Progenitor cell of endocrine pancreas (in vitro differentiated cells): ENCODE measurements around the gene IL2RA. TPM values are rescaled to one million over a fixed set of nuclear protein-coding genes. Genes with fewer than 3 reads are reported as not detected.

Experiments used
- DNase-seq: peaks from one replicate; pipeline ENCODE4 v3.0.0; 2021; ENCODE audit warnings: low spot score; ENCODE audit not compliant: unreplicated experiment
- H3K27ac Mint-ChIP-seq: 2 replicates; pipeline ENCODE4 v1.8.0; 2021; ENCODE audit warnings: mild to moderate bottlenecking, moderate library complexity, mixed read lengths
- H3K27me3 Mint-ChIP-seq: 2 replicates; pipeline ENCODE4 v1.8.0; 2021; ENCODE audit warnings: mixed read lengths
- H3K36me3 Mint-ChIP-seq: 2 replicates; pipeline ENCODE4 v1.8.0; 2022; ENCODE audit warnings: mixed read lengths; ENCODE audit not compliant: insufficient read depth
- H3K4me1 Mint-ChIP-seq: 2 replicates; pipeline ENCODE4 v1.8.0; 2021; ENCODE audit warnings: low read depth, mixed read lengths
- H3K4me3 Mint-ChIP-seq: 2 replicates; pipeline ENCODE4 v1.8.0; 2021; ENCODE audit warnings: low read depth, mild to moderate bottlenecking, moderate library complexity, mixed read lengths
- H3K9me3 Mint-ChIP-seq: 2 replicates; pipeline ENCODE4 v1.8.0; 2021; ENCODE audit warnings: low read depth, mixed read lengths
- CTCF ChIP-seq: fragments of 200-600 bp; sonication (generic); IDR thresholded peaks from one replicate; pipeline ENCODE4 v1.5.0; 2021; ENCODE audit warnings: antibody characterized with exemption, mild to moderate bottlenecking; ENCODE audit not compliant: unreplicated experiment
- total RNA-seq: library from RNA; stranded (reverse); gene quantifications from 2 replicates; pipeline ENCODE4 v1.2.1, GENCODE V29; 2021

IL2RA gene
- total RNA-seq, 1 donor from 2014 or later = not detected

DNA sequence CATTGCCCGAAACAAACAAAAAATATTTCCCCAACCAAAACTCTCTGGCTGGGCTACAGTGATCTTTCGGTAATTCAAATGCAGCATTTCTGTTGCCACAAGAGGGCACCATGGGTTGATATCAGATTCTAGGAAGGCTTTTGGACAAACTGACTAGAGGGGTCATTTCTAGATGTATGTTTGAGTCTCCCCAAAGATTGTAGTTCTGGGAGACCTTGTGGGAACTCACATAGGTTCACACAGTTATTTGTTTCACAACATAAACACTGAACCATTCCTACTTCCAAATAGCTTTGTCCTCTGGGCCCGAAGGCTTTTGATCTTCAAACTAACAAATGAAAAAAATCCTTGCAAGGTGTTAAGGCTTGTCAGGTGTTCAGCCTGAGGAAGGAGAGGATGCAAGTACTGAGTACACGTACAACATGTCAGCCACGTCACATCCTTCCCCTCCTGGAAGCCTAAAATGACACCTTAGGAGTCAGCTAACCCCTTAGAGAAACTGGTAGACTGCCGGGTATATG is 47.9 kb downstream of the IL2RA start:
- no peak for DNase-seq
- Mint-ChIP-seq H3K27ac (no peak overlapping the region), H3K27me3 (peaks cover 3% of the 10 kb centered on the region), H3K4me1 (peaks cover 2% of the 10 kb centered on the region), H3K9me3 (peaks cover 7% of the 10 kb centered on the region), H3K36me3 (no peaks in the 10 kb centered on the region), H3K4me3 (no peak overlapping the region)
- TF ChIP-seq CTCF = peak; percentile 67

GRCh38 chr10:6013413-6014192 is 48.6 kb downstream of the IL2RA start:
- Mint-ChIP-seq H3K9me3 (no peaks in the 10 kb centered on the region), H3K4me1 (peaks cover 2% of the 10 kb centered on the region), H3K27me3 (peaks cover 3% of the 10 kb centered on the region), H3K36me3 (peaks cover 2% of the 10 kb centered on the region), H3K27ac (no peak overlapping the region), H3K4me3 (no peak overlapping the region)
- DNase-seq = no peak
- no peak for TF ChIP-seq CTCF

DNA sequence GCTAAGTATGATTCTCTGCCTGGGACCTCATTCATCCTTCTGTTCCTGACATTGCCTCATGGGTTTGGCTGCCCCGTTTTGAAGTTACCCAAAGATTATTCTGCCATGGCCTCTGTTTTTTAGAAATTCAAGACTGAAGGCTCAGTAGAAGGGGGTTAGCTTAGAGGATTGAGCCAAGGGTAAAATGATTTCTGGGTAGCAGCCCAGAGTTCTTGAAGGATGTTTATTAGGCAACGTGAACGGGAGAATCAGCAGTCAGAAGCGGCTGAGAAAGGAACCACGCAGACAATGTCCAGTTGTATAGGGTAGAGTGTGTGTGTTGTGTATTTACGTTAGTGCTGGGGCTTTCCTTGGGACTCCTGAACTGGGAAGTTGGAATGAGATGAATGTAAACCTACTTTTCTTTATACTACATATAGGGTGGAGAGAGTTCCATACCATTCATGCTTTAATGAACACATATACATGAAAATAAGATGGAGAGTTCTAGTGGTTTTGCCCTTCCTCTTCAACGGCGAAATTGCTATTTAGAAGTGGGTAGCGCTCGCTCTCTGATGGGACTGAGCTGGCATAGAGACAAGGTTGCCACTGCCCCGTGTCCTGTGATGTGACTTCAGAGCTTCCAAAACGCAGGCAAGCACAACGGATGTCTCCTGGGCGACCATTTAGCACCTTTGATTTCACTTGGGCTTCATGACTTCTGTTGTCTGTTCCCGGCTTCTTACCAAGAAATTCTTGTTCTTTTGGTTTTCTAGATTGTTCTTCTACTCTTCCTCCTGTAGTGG is 49.9 kb downstream of the IL2RA start:
- H3K4me1 Mint-ChIP-seq = peaks cover 2% of the 10 kb centered on the region
- H3K9me3 Mint-ChIP-seq = peaks cover 4% of the 10 kb centered on the region
- no peak for DNase-seq
- H3K27me3 Mint-ChIP-seq = peaks cover 3% of the 10 kb centered on the region
- no peak overlapping the region for H3K27ac Mint-ChIP-seq
- peaks cover 2% of the 10 kb centered on the region for H3K36me3 Mint-ChIP-seq
- TF ChIP-seq CTCF = no peak
- no peak overlapping the region for H3K4me3 Mint-ChIP-seq

DNA sequence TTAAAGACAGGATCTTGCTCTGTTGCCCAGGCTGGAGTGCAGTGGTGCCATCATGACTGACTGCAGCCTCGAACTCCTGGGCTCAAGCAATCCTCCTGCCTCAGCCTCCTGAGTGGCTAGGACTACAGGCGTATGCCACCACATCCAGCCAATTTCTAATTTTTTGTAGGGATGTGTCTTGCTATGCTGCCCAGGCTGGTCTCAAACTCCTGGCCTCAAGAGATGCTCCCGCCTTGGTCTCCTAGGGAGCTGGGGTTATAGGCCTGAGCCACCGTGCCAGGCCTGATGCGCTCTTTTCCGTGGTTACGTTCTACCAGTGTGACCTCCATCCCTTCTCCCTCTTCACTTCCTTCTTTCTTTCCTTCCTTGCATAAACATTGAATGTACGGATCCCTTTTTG is 50.6 kb downstream of the IL2RA start:
- H3K27ac Mint-ChIP-seq = no peak overlapping the region
- TF ChIP-seq CTCF = no peak
- H3K4me1 Mint-ChIP-seq = peaks cover 2% of the 10 kb centered on the region
- H3K36me3 Mint-ChIP-seq = peaks cover 2% of the 10 kb centered on the region
- no peak for DNase-seq
- H3K4me3 Mint-ChIP-seq = no peak overlapping the region
- peaks cover 10% of the 10 kb centered on the region for H3K9me3 Mint-ChIP-seq
- H3K27me3 Mint-ChIP-seq = peaks cover 3% of the 10 kb centered on the region

GRCh38 chr10:6010569-6010968 is 51.6 kb downstream of the IL2RA start:
- Mint-ChIP-seq H3K27ac (no peak overlapping the region), H3K4me3 (no peak overlapping the region), H3K9me3 (peaks cover 10% of the 10 kb centered on the region), H3K36me3 (peaks cover 2% of the 10 kb centered on the region), H3K27me3 (peaks cover 5% of the 10 kb centered on the region), H3K4me1 (no peaks in the 10 kb centered on the region)
- no peak for DNase-seq
- TF ChIP-seq CTCF = no peak
